Effector memory CD4-positive, alpha-beta T cell (primary cell): ENCODE results near the gene TSHZ2.

Experiments
- DNase-seq, 3 donors: peaks; one replicate each; pipeline ENCODE4 v3.0.0-alpha.2; 2020
- H3K27ac ChIP-seq: 2 replicates; pipeline ENCODE4 v1.7.0; 2013; ENCODE audit warnings: mild to moderate bottlenecking, low read length, moderate library complexity; ENCODE audit not compliant: insufficient read depth, poor library complexity, severe bottlenecking
- H3K27me3 ChIP-seq: replicated peaks from 2 replicates; pipeline ENCODE4 v1.7.0; 2013; ENCODE audit warnings: mild to moderate bottlenecking, low read length; ENCODE audit not compliant: insufficient read depth, control insufficient read depth, poor library complexity, severe bottlenecking
- H3K36me3 ChIP-seq: 2 replicates; pipeline ENCODE4 v1.7.0; 2013; ENCODE audit warnings: mild to moderate bottlenecking, low read length, moderate library complexity; ENCODE audit not compliant: control insufficient read depth, insufficient read depth
- H3K4me1 ChIP-seq: 2 replicates; pipeline ENCODE4 v1.7.0; 2013; ENCODE audit warnings: low read length, mild to moderate bottlenecking; ENCODE audit not compliant: control insufficient read depth, insufficient read depth, poor library complexity, severe bottlenecking
- H3K4me3 ChIP-seq: 2 replicates; pipeline ENCODE4 v1.7.0; 2013; ENCODE audit warnings: low read length, low read depth, mild to moderate bottlenecking; ENCODE audit not compliant: insufficient read depth, poor library complexity, severe bottlenecking
- H3K9me3 ChIP-seq: 2 replicates; pipeline ENCODE4 v1.7.0; 2013; ENCODE audit warnings: mild to moderate bottlenecking, low read length, moderate library complexity; ENCODE audit not compliant: control insufficient read depth

Gene TSHZ2

DNA sequence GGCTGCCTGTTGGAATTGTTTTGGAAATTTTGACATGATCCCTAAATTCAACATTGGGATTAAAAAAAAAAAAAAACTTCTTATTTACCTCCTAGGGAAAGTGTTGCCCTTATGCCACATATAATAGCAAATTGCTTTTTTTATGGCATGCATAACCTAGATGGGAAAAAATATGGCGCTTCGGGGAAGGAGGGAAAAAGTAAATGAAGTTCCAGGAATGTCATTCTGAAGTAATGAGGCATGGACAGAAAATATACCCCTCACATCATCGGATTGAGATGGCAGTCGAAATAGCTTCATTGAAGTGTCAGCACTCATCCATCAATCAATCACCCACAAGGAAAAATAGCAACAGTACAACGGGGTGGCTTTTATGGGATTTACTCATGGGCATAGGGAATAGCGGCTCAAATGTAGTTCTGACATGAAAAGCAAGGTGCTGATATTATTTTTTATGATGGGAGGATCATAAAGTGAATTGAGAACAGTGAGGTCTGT, 516.7 kb downstream of the TSHZ2 start:
- Histone ChIP-seq H3K9me3 (no peaks in the 10 kb centered on the region), H3K27ac (no peak overlapping the region), H3K36me3 (no peaks in the 10 kb centered on the region), H3K4me1 (no peaks in the 10 kb centered on the region), H3K27me3 (no peaks in the 10 kb centered on the region), H3K4me3 (no peak overlapping the region)
- no peak for DNase-seq

DNA sequence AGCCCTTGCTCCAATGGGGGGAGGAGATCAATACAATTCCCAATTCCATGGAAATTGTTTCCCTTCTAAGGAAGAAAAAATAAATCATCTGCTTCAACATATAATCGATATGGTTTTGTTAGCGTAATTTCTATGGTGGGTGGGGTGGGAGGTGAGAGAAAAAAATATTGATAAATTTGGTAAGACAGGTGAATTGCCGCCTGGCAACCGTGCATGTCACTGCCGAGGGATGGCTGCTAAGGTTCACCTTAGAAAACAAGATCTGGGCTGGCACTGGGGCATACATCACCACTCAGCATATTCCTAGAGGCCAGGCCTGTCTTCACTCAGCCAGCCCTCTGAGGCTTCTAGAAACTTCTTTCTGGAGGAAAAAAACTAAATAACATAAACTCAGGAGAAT, 517.4 kb downstream of the TSHZ2 start:
- DNase-seq = no peak
- H3K27ac ChIP-seq = no peak overlapping the region
- H3K4me3 ChIP-seq = no peak overlapping the region
- no peaks in the 10 kb centered on the region for H3K36me3 ChIP-seq
- H3K27me3 ChIP-seq = no peaks in the 10 kb centered on the region
- no peaks in the 10 kb centered on the region for H3K9me3 ChIP-seq
- H3K4me1 ChIP-seq = no peaks in the 10 kb centered on the region

DNA sequence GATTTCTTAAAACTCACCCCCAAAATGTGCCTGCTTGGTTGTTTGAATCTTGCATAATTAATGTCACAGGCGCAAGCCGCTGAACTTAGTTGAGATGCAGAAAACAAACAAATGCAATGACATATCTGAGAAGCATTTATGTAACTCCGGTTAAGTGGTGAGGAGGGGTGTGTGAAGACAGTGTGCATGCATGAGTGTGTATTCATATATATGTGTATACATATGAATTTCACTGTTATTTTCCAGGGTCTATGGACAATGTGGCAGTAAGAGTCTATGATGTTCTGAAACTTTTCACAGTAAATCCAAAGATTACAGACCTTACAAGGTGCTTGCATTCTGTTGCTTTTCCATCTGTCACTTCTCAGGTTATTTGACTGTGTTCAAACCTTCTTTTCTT, 518.5 kb downstream of the TSHZ2 start:
- Histone ChIP-seq H3K4me1 (no peaks in the 10 kb centered on the region), H3K27ac (no peak overlapping the region), H3K36me3 (no peaks in the 10 kb centered on the region), H3K27me3 (no peaks in the 10 kb centered on the region), H3K9me3 (no peaks in the 10 kb centered on the region), H3K4me3 (no peak overlapping the region)
- DNase-seq = no peak

- Histone ChIP-seq H3K9me3 (no peaks in the 10 kb centered on the region), H3K36me3 (no peaks in the 10 kb centered on the region), H3K4me1 (no peaks in the 10 kb centered on the region), H3K4me3 (no peak overlapping the region), H3K27ac (no peak overlapping the region), H3K27me3 (no peaks in the 10 kb centered on the region)
- DNase-seq = no peak
These were observed 519.3 kb downstream of the TSHZ2 start for GRCh38 chr20:53491462-53491861.

- Histone ChIP-seq H3K27me3 (no peaks in the 10 kb centered on the region), H3K27ac (no peak overlapping the region), H3K9me3 (no peaks in the 10 kb centered on the region), H3K4me3 (no peak overlapping the region), H3K36me3 (no peaks in the 10 kb centered on the region), H3K4me1 (no peaks in the 10 kb centered on the region)
- no peak for DNase-seq
These were observed 520.1 kb downstream of the TSHZ2 start for GRCh38 chr20:53492212-53492611.

- no peaks in the 10 kb centered on the region for H3K36me3 ChIP-seq
- no peaks in the 10 kb centered on the region for H3K27me3 ChIP-seq
- no peak overlapping the region for H3K27ac ChIP-seq
- H3K9me3 ChIP-seq = no peaks in the 10 kb centered on the region
- no peak for DNase-seq
- H3K4me1 ChIP-seq = no peaks in the 10 kb centered on the region
- H3K4me3 ChIP-seq = no peak overlapping the region
These were observed 521.2 kb downstream of the TSHZ2 start for GRCh38 chr20:53493311-53493857.

GRCh38 chr20:53494753-53495152, 522.6 kb downstream of the TSHZ2 start:
- Histone ChIP-seq H3K4me1 (no peaks in the 10 kb centered on the region), H3K4me3 (no peak overlapping the region), H3K9me3 (no peaks in the 10 kb centered on the region), H3K36me3 (no peaks in the 10 kb centered on the region), H3K27ac (no peak overlapping the region), H3K27me3 (no peaks in the 10 kb centered on the region)
- DNase-seq = no peak

DNA sequence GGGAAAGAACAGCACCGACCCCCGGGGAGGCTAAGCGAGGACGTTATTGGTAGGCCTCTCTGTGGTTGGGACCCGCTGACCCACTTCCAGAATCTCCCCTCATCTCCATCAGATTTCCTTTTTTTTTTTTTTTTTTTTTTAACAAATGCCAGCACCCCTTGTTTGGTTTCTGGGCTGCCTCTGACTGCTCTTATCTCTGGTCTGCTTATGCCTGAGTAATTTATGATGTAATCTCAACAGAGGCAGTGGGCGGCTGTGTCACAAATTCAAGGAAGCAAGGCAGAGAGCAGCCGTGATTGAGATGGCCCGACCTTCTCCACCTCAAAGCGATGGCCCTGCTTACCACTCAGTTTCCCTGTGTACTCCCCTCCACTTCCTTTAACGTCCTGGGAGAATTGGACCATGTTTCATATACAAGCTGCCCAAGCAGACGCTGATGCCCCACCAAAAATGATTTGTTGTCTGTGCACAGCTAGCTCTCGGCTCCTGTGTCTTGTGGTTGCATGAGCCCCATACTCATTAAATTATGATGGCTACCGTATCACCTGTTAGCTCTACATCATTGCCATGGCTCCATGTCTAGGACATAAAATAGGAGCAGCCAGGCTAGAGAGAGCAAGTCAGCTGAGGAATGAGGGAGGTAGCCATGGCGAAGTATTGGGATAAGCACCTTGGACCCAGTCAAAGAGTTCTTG, 523.4 kb downstream of the TSHZ2 start:
- Histone ChIP-seq H3K4me3 (no peak overlapping the region), H3K36me3 (no peaks in the 10 kb centered on the region), H3K9me3 (no peaks in the 10 kb centered on the region), H3K27ac (no peak overlapping the region), H3K4me1 (no peaks in the 10 kb centered on the region), H3K27me3 (no peaks in the 10 kb centered on the region)
- DNase-seq = no peak

GRCh38 chr20:53497246-53497645, 525.1 kb downstream of the TSHZ2 start:
- H3K27me3 ChIP-seq = no peaks in the 10 kb centered on the region
- no peak overlapping the region for H3K27ac ChIP-seq
- H3K4me1 ChIP-seq = no peaks in the 10 kb centered on the region
- no peak overlapping the region for H3K4me3 ChIP-seq
- H3K9me3 ChIP-seq = no peaks in the 10 kb centered on the region
- H3K36me3 ChIP-seq = no peaks in the 10 kb centered on the region
- no peak for DNase-seq

GRCh38 chr20:53498341-53498740, 526.2 kb downstream of the TSHZ2 start:
- Histone ChIP-seq H3K27me3 (no peaks in the 10 kb centered on the region), H3K27ac (no peak overlapping the region), H3K4me1 (no peaks in the 10 kb centered on the region), H3K36me3 (no peaks in the 10 kb centered on the region), H3K9me3 (no peaks in the 10 kb centered on the region), H3K4me3 (no peak overlapping the region)
- no peak for DNase-seq
